Subcutaneous abdominal adipose tissue (tissue), 5 donors: Measurements from ENCODE around the gene GOLGA5.
"Not testable (repeated sequence)": the region's sequence is repeated elsewhere in the genome, so short reads cannot be mapped to it uniquely, and the experiment has no call there.

Experiments used
- H3K27ac ChIP-seq: one replicate; pipeline ENCODE4 v1.7.0; 2013; ENCODE audit warnings: low read depth, mild to moderate bottlenecking, inconsistent platforms, low read length, moderate library complexity
- H3K27me3 ChIP-seq, 5 donors: one replicate each; pipeline ENCODE4 v1.7.0; 2013; ENCODE audit warnings: low read length in 5 of 5, inconsistent platforms in 1 of 5; ENCODE audit not compliant: control insufficient read depth in 5 of 5, insufficient read depth in 4 of 5
- H3K36me3 ChIP-seq, 5 donors: one replicate each; pipeline ENCODE4 v1.7.0; 2013; ENCODE audit warnings: low read length in 5 of 5; ENCODE audit not compliant: control insufficient read depth in 5 of 5, insufficient read depth in 5 of 5
- H3K4me1 ChIP-seq, 5 donors: one replicate each; pipeline ENCODE4 v1.7.0; 2013; ENCODE audit warnings: low read length in 5 of 5, mild to moderate bottlenecking in 3 of 5, moderate library complexity in 1 of 5; ENCODE audit not compliant: control insufficient read depth in 5 of 5, insufficient read depth in 5 of 5
- H3K4me3 ChIP-seq, 5 donors: one replicate each; pipeline ENCODE4 v1.7.0; 2013; ENCODE audit warnings: low read length in 5 of 5, low read depth in 1 of 5
- H3K9ac ChIP-seq, 5 donors: one replicate each; pipeline ENCODE4 v1.7.0; 2013; ENCODE audit warnings: low read length in 5 of 5, mild to moderate bottlenecking in 4 of 5, moderate library complexity in 3 of 5
- H3K9me3 ChIP-seq, 5 donors: one replicate each; pipeline ENCODE4 v1.7.0; 2013; ENCODE audit warnings: low read length in 5 of 5; ENCODE audit not compliant: control insufficient read depth in 5 of 5
- donor health status: healthy.
- donor health status: healthy.
- donor health status: healthy.
- donor health status: healthy.
- donor health status: healthy.

GOLGA5 gene

DNA sequence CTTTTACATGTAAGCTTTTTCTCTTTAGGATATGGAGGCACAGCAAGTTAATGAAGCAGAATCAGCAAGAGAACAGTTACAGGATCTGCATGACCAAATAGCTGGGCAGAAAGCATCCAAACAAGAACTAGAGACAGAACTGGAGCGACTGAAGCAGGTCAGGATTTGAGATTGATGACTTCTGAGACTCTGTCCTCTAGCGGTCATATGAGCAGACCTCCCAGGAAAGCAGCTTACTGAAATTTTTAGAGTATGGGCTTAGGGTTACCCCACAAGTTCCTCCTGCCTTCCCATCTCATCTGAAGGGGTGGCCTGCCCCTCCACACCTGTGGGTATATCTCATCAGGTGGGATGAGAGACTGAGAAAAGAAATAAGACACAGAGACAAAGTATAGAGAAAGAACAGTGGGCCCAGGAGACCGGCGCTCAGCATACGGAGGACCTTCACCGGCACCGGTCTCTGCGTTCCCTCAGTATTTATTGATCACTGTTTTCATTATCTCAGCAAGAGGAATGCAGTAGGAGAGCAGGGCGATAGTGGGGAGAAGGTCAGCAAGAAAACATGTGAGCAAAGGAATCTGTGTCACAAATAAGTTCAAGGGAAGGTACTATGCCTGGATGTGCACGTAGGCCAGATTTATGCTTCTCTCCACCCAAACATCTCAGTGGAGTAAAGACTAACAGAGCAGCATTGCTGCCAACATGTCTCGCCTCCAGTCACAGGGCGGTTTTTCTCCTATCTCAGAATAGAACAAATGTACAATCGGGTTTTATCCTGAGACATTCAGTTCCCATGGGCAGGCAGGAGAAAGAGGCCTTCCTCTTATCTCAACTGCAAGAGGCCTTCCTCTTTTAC, 25.8 kb downstream of the GOLGA5 start:
- not testable (repeated sequence) for H3K4me3 ChIP-seq, H3K27me3 ChIP-seq, H3K27ac ChIP-seq, H3K9ac ChIP-seq, H3K4me1 ChIP-seq, H3K9me3 ChIP-seq
- H3K36me3 ChIP-seq, result peaks cover 54 to 84% (median 79%) of the 10 kb centered on the region in 5 donors

DNA sequence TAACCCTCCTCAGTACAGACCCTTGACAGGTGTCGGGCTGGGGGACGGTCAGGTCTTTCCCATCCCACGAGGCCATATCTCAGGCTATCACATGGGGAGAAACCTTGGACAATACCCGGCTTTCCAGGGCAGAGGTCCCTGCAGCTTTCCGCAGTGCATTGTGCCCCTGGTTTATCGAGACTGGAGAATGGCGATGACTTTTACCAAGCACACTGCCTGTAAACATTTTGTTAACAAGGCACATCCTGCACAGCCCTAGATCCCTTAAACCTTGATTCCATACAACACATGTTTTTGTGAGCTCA, 26.4 kb downstream of the GOLGA5 start:
- H3K4me1 ChIP-seq, H3K4me3 ChIP-seq, H3K27ac ChIP-seq, H3K27me3 ChIP-seq, H3K9me3 ChIP-seq, H3K9ac ChIP-seq: not testable (repeated sequence)
- peaks cover 55 to 85% (median 79%) of the 10 kb centered on the region in 5 donors for H3K36me3 ChIP-seq

DNA sequence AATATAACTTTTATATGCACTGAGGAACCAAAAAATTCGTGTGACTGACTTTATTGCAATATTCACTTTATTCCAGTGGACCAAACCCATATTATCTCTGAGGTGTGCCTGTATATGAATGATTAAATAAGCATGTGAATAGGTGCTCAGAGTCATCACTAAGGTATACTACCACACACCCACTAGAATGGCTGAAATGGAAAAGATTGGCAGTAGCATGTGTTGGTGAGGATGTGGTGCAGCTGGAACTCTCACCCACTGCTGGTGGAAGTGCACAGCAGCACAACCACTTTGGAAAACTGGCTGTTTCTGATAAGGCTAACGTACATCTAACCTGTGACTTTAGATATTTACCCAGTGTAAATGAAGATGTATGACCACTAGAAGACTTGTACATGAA, 36.8 kb downstream of the GOLGA5 start:
- no peak overlapping the region for H3K27ac ChIP-seq
- no peaks in the 10 kb centered on the region for H3K9me3 ChIP-seq
- H3K36me3 ChIP-seq, result peaks cover 58 to 88% (median 69%) of the 10 kb centered on the region in 5 donors

DNA sequence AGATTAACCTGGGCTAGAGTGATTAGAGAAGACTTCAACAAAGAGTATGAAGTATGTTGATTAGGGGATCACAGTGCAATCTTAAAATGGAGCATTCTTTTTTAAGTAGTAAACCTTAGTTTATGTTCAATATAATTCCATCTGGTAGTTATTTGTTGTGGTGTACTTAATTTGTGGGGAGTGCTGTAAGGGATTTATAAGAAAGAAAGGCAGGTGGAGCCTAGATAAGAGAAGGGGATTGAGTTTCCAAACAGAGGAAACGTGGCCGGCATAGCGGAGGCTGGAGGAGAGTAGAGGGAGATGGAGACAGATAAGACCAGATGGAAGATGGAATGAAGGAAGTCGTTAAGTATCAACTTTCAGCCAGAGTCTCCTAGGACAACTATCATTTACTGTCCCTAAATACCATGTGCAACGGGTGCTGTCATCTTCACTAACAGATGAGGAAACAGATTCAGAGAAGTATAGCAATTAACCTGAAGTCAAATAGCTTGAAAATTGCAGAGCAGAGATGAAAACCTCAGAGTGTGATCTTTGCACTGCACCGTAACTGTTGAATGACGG, 38.1 kb downstream of the GOLGA5 start:
- Histone ChIP-seq H3K36me3 (peaks cover 59 to 88% (median 71%) of the 10 kb centered on the region in 5 donors), H3K4me3 (no peak overlapping the region)

More for the DNA sequence above, 36.8 kb downstream of the GOLGA5 start:
- Histone ChIP-seq H3K9ac (no peak overlapping the region), H3K4me1 (no peaks in the 10 kb centered on the region), H3K4me3 (no peak overlapping the region), H3K27me3 (no peaks in the 10 kb centered on the region)

DNA sequence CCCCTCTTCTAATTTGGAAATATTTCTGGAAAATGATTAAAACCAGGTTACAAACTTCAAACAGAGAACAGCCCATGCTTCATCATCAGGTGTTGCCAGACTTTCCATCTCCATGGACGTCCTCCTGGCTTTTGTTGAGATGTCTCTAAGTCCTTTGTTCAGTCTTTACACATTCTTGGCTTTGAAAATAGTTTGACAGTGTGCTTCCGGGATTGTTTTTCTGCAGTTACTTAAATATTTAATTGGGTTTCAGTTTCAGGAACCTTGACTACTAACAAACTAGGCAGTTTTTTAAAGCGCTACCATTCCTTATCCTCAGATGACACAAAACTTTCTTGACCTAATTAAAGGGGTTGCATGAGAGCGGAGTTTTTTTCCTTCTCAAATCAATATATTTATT, 47.8 kb downstream of the GOLGA5 start:
- Histone ChIP-seq H3K9me3 (no peaks in the 10 kb centered on the region), H3K4me1 (peaks cover 0 to 6% (median 0%) of the 10 kb centered on the region in 5 donors), H3K9ac (no peak overlapping the region), H3K27me3 (no peaks in the 10 kb centered on the region), H3K4me3 (no peak overlapping the region), H3K27ac (no peak overlapping the region), H3K36me3 (peaks cover 21 to 57% (median 46%) of the 10 kb centered on the region in 5 donors)

More for the DNA sequence above, 38.1 kb downstream of the GOLGA5 start:
- Histone ChIP-seq H3K9me3 (no peaks in the 10 kb centered on the region), H3K4me1 (no peaks in the 10 kb centered on the region), H3K27me3 (no peaks in the 10 kb centered on the region), H3K9ac (no peak overlapping the region), H3K27ac (no peak overlapping the region)

DNA sequence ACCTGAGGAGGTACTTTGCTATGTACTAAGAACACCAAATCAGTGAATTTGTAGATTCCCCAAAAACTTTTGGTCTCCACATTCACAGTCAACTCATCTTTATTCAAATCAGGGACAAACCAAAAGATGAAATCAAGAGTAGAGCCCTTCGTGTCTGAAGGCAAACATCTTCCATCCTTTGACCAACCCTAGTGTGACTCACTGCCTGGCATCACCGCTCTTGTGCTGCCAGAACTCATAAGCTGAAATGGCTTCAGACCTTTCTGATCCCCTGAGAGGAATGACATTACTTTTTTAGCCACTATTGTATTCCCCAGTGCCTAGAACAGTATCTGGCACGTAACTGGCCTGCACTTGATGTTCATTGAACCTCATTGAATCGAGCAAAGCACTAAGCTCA, 50.1 kb downstream of the GOLGA5 start:
- Histone ChIP-seq H3K9me3 (no peaks in the 10 kb centered on the region), H3K4me3 (no peak overlapping the region), H3K27ac (no peak overlapping the region), H3K4me1 (peaks cover 0 to 25% (median 0%) of the 10 kb centered on the region in 5 donors), H3K9ac (no peak overlapping the region), H3K36me3 (peaks cover 12 to 35% (median 23%) of the 10 kb centered on the region in 5 donors), H3K27me3 (no peaks in the 10 kb centered on the region)

DNA sequence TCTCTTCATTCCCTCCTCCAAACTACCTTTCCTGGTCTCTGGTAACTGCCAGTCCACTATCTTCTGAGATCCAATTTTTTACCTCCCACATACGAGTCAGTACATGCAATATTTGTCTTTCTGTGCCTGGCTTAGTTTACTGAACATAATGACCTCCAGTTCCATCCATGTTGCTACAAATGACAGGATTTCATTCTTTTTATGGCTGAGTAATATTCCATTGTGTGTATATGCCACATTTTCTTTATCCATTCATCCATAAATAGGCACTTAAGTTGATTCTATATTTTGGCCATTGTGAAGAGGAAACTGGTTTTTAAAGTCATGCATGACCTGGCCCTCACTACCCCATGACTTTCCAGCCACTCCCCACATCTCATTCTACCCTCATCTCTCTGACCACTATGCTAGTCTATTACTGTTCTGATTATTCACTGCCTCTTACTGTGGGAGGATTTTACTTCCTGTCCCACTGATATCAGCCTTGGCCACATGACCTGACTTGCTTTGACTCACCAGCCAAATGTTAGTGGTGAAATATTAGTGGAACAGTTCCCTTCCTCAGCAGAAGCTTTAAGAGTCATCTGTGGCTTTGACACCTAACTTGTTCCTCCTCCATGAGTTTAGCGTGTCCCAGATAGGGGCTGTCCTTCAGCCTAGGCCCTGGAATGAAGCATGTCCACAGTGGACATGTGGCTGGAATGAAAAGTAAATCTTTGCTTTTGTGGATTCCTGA, 52.2 kb downstream of the GOLGA5 start:
- Histone ChIP-seq H3K4me1 (peaks cover 0 to 36% (median 0%) of the 10 kb centered on the region in 5 donors), H3K27ac (no peak overlapping the region), H3K4me3 (no peak overlapping the region), H3K9me3 (peaks cover 0 to 10% (median 0%) of the 10 kb centered on the region in 5 donors), H3K9ac (no peak overlapping the region), H3K27me3 (no peaks in the 10 kb centered on the region), H3K36me3 (peaks cover under 1 to 16% (median 6%) of the 10 kb centered on the region in 5 donors)

DNA sequence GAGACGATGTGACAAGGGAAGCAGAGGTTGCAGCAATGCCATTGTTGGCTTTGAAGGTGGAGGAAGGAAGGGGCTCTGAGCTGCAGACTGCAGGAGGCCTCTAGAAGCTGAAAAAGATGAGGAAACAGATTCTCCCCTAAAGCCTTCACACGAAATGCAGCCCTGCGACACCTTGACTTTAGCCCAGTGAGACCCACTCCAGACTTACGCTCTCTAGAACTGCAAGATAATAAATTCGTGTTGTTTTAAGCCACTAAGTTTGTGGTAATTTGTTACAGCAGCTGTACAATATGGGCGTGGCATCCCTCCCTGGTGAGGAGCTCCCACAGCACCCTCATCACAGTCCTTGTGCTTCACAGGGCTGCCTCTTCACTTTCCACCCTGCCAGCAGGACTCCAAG, 53.2 kb downstream of the GOLGA5 start:
- no peak overlapping the region for H3K9ac ChIP-seq
- no peak overlapping the region for H3K27ac ChIP-seq
- peaks cover 0 to 8% (median 0%) of the 10 kb centered on the region in 5 donors for H3K36me3 ChIP-seq
- H3K4me3 ChIP-seq, result no peak overlapping the region
- H3K4me1 ChIP-seq, result peaks cover 0 to 36% (median 0%) of the 10 kb centered on the region in 5 donors
- peaks cover 0 to 10% (median 0%) of the 10 kb centered on the region in 5 donors for H3K9me3 ChIP-seq
- H3K27me3 ChIP-seq, result no peaks in the 10 kb centered on the region

DNA sequence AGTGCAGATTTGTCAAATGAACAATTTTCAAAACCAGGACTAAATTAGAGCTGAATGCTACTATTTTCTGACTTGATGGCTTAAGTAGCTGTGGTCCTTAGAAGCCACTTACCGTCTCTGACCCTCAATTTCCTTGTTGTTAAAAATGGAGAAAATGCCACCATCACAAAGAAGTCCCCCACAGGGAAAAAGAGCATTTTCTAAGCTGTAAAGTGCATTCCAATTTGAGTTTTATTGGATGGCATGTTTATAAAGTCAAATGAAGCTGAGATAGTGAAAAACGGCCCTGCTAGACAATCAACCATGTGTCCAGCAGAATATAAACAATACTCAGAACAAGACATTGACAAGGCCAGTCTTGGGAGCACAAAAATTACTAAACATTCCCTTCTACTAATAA, 53.6 kb downstream of the GOLGA5 start:
- H3K4me3 ChIP-seq, result no peak overlapping the region
- H3K27me3 ChIP-seq, result no peaks in the 10 kb centered on the region
- H3K36me3 ChIP-seq, result peaks cover 0 to 5% (median 0%) of the 10 kb centered on the region in 5 donors
- no peak overlapping the region for H3K27ac ChIP-seq
- peaks cover 0 to 36% (median 0%) of the 10 kb centered on the region in 5 donors for H3K4me1 ChIP-seq
- no peak overlapping the region for H3K9ac ChIP-seq
- peaks cover 0 to 10% (median 0%) of the 10 kb centered on the region in 5 donors for H3K9me3 ChIP-seq

DNA sequence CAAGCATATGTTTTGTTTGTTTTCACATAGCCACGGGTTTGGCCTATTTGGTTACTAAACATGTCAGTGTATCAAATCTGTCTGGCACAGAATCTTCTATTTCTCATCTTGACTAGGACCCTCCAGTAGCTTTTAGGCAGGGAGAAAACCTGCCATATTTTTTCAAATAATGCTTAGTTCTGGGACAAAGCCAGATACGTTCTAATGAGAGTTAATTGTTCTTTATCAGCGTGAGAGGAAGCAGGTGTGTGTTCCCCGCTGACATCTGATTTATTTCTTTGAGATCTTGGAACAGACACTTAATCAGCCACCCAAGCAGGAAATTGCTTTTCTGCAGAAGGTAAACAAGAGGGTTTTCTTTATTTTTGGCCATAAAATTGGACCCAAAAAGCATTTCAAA, 54.8 kb downstream of the GOLGA5 start:
- Histone ChIP-seq H3K27me3 (no peaks in the 10 kb centered on the region), H3K27ac (no peak overlapping the region), H3K4me3 (no peak overlapping the region), H3K9me3 (peaks cover 0 to 10% (median 0%) of the 10 kb centered on the region in 5 donors), H3K4me1 (peaks cover 0 to 36% (median 0%) of the 10 kb centered on the region in 5 donors), H3K36me3 (peaks cover 0 to under 1% (median 0%) of the 10 kb centered on the region in 5 donors), H3K9ac (no peak overlapping the region)
